Body of pancreas (tissue), 4 donors: ENCODE results near the gene ATF6B.
A peak's percentile ranks its signal among the peaks of the same experiment; 100 is the strongest.

ENCODE experiments used
- POLR2A ChIP-seq, 3 donors: fragments of 450-650 bp; IDR thresholded peaks; one replicate each; pipeline ENCODE4 v1.6.1; 2016; ENCODE audit warnings: antibody characterized with exemption in 3 of 3, mild to moderate bottlenecking in 2 of 3
- TF ChIP-seq, protein P1 (sequence below), 7 experiments: fragments of 450-650 bp in 4 of 7; fragments of 200-600 bp in 3 of 7; sonication (generic) in 3 of 7; IDR thresholded peaks; one replicate each; pipeline ENCODE4 v1.5.1; 2016 to 2019; ENCODE audit warnings: antibody characterized with exemption in 7 of 7

GRCh38 chr6:32175711-32176475 lies 47.8 kb upstream of the ATF6B start, which contains the start of gene AGPAT1:
- peak in 2 of 3 donors; percentile 49 to 73 for TF ChIP-seq POLR2A (IDR thresholded peaks at IDR 0.05)
- TF ChIP-seq, protein P1, sequence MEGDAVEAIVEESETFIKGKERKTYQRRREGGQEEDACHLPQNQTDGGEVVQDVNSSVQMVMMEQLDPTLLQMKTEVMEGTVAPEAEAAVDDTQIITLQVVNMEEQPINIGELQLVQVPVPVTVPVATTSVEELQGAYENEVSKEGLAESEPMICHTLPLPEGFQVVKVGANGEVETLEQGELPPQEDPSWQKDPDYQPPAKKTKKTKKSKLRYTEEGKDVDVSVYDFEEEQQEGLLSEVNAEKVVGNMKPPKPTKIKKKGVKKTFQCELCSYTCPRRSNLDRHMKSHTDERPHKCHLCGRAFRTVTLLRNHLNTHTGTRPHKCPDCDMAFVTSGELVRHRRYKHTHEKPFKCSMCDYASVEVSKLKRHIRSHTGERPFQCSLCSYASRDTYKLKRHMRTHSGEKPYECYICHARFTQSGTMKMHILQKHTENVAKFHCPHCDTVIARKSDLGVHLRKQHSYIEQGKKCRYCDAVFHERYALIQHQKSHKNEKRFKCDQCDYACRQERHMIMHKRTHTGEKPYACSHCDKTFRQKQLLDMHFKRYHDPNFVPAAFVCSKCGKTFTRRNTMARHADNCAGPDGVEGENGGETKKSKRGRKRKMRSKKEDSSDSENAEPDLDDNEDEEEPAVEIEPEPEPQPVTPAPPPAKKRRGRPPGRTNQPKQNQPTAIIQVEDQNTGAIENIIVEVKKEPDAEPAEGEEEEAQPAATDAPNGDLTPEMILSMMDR (IDR thresholded peaks at IDR 0.05), result no peak
